ENCODE results near the gene CLEC4A. TPM values are rescaled to one million over a fixed set of nuclear protein-coding genes. Genes with fewer than 3 reads are reported as not detected.
A peak's percentile ranks its signal among the peaks of the same experiment; 100 is the strongest.

The CLEC4A gene
- 1.3 and 2.5 TPM in 2 replicates for total RNA-seq

DNA sequence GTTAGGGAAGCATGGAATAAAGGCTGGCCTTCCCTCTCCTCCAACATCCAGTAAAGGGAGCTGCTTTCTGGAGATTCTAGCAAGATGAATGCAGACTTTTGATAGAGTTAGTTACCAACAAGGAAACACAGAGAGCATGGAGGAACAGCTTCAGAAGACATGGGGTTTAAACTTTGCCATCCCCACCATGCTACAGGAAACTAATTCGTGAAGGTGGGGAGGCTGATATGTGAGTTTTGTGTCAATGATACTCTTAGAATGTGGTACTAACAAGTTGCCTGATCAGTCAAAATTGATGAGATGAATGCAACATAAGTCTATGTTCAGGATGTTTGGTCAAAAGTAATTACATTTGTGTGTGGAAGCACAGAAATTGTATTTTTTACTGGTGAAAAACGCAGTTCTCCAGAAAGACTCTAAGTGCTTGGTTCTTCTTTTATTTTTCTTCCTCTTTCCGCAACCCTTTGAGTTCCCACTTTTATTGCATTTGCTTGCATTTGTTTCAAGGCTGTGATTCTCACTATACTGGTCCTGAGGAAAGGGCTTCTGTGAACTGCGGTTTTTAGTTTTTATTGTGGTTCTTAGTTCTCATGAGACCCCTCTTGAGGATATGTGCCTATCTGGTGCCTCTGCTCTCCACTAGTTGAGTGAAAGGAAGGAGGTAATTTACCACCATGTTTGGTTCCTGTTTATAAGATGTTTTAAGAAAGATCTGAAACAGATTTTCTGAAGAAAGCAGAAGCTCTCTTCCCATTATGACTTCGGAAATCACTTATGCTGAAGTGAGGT is at the start of gene CLEC4A:
CLEC4A (plus strand) TSS at position 494 of the 789 bp plus-strand sequence; CDS start at position 756, 262 bp downstream.
- POLR2A ChIA-PET: no interaction called here
- peak within 1 kb of the TSS; percentile 75 for H3K4me3 Mint-ChIP-seq
- intact Hi-C loops (cut with micrococcal nuclease): no loop called here
- H3K4me1 Mint-ChIP-seq: peaks cover 30% of the 10 kb centered on the region
- ATAC-seq (ENCODE audit: low read depth): peak; percentile 62
- no peak for DNase-seq
- H3K27ac Mint-ChIP-seq: peak within 1 kb of the TSS; percentile 90
- no peaks in the 10 kb centered on the region for H3K9me3 Mint-ChIP-seq
- TF ChIP-seq, protein P1, sequence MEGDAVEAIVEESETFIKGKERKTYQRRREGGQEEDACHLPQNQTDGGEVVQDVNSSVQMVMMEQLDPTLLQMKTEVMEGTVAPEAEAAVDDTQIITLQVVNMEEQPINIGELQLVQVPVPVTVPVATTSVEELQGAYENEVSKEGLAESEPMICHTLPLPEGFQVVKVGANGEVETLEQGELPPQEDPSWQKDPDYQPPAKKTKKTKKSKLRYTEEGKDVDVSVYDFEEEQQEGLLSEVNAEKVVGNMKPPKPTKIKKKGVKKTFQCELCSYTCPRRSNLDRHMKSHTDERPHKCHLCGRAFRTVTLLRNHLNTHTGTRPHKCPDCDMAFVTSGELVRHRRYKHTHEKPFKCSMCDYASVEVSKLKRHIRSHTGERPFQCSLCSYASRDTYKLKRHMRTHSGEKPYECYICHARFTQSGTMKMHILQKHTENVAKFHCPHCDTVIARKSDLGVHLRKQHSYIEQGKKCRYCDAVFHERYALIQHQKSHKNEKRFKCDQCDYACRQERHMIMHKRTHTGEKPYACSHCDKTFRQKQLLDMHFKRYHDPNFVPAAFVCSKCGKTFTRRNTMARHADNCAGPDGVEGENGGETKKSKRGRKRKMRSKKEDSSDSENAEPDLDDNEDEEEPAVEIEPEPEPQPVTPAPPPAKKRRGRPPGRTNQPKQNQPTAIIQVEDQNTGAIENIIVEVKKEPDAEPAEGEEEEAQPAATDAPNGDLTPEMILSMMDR (IDR thresholded peaks at IDR 0.05): no peak
- H3K36me3 Mint-ChIP-seq (ENCODE audit: low read depth): peaks cover 13% of the 10 kb centered on the region
- CTCF ChIA-PET: interaction anchor here (1.7 kb wide), 1 partner anchor 14 kb away, joined by 8 read pairs; no protein-coding TSS in a partner anchor
- no peaks in the 10 kb centered on the region for H3K27me3 Mint-ChIP-seq

DNA sequence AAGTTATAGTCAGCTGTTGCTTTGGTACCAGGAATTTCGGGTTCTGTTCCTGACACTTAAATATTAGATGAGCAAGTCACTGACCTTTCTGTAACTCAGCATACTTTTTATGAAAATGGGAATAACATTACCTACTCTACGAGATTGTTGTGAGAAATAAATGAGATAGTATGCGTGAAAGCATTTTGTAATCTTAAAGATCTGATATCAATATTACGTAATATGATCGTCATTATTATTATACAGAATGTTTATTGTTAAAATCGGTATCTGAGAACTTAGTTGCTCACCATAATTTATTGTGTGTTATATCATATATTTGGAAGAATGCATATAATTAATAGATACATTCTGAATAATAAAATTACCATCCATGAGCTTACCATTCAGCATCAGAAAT is 47.5 kb upstream of the CLEC4A start:
- POLR2A ChIA-PET: no interaction called here
- Mint-ChIP-seq H3K36me3 (ENCODE audit: low read depth) (no peaks in the 10 kb centered on the region), H3K9me3 (no peaks in the 10 kb centered on the region), H3K27me3 (peaks cover 5% of the 10 kb centered on the region), H3K27ac (no peak overlapping the region), H3K4me1 (peaks cover 18% of the 10 kb centered on the region), H3K4me3 (no peak overlapping the region)
- no peak for DNase-seq
- no peak for ATAC-seq (ENCODE audit: low read depth)
- TF ChIP-seq, protein P1 (IDR thresholded peaks at IDR 0.05): no peak
- CTCF ChIA-PET: no interaction called here
- intact Hi-C loops (cut with micrococcal nuclease): no loop called here

DNA sequence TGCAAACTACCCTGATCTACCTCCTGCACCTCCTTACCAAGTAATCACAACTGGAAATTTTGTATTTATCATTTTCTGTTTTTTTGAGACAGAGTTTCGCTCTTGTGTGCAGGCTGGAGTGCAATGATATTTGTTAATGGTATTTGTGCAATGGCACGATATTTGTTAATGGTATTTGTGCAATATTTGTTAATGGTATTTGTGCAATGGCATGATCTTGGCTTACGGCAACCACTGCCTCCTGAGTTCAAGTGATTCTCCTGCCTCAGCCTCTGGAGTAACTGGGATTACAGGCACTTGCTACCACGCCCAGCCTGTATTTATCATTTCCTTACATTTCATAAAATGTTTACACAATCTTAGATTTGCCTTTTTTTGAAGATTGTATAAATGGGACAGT is 47.1 kb upstream of the CLEC4A start:
- POLR2A ChIA-PET: no interaction called here
- ATAC-seq (ENCODE audit: low read depth) (no peak), DNase-seq (no peak)
- TF ChIP-seq, protein P1 (IDR thresholded peaks at IDR 0.05): no peak
- Mint-ChIP-seq H3K9me3 (no peaks in the 10 kb centered on the region), H3K27me3 (peaks cover 5% of the 10 kb centered on the region), H3K4me3 (no peak overlapping the region), H3K36me3 (ENCODE audit: low read depth) (peaks cover 1% of the 10 kb centered on the region), H3K27ac (no peak overlapping the region), H3K4me1 (peaks cover 22% of the 10 kb centered on the region)
- CTCF ChIA-PET: interaction anchor here (1.0 to 2.3 kb wide), 2 partner anchors 25 to 216 kb away, joined by 3 to 9 read pairs; no protein-coding TSS in a partner anchor
- intact Hi-C loops (cut with micrococcal nuclease): no loop called here

DNA sequence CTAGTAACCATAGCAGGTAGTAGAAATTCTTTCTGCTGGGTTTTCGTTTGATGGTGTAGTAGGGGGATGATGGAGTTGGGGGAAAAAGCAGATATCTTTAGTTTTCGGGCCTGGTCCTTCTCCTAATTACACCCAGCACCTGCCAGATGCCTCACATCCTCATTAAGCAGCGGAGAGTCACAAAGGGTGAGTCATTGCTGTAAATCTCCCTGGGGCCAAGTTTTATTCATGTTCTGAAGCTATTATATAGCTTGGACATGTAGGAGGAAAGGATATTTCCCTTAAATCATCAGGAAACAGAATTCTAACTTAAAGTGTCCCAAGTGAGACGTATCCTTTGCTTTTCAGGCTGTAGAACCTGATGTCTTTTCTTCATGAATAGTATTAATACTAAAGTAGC is 46.2 kb upstream of the CLEC4A start:
- ATAC-seq (ENCODE audit: low read depth): no peak
- Mint-ChIP-seq H3K4me1 (peaks cover 27% of the 10 kb centered on the region), H3K9me3 (no peaks in the 10 kb centered on the region), H3K27ac (no peak overlapping the region), H3K27me3 (peaks cover 5% of the 10 kb centered on the region), H3K36me3 (ENCODE audit: low read depth) (peaks cover 10% of the 10 kb centered on the region), H3K4me3 (no peak overlapping the region)
- TF ChIP-seq, protein P1 (IDR thresholded peaks at IDR 0.05): no peak
- no peak for DNase-seq
- intact Hi-C loops (cut with micrococcal nuclease): no loop called here
- ChIA-PET CTCF (interaction anchor here (1.0 to 5.0 kb wide), 4 partner anchors 11 to 217 kb away, joined by 3 to 53 read pairs (median 8); no protein-coding TSS in a partner anchor), POLR2A (no interaction called here)

DNA sequence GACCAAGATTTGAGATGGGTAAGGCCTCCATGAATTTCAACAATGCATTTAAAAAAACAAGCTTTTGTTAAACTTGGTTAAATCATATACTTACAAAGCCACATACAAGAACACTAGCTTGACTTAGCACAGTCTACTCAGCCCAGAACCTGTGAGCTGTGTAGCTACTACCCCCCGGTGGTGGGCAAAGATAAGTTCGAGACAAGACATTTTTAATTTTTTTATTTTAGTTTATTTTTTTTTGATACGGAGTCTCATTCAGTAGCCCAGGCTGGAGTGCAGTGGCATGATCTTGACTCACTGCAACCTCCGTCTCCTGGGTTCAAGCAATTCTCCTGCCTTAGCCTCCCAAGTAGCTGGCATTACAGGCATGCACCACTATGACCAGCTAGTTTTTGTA is 45.0 kb upstream of the CLEC4A start:
- Mint-ChIP-seq H3K4me3 (no peak overlapping the region), H3K27me3 (peaks cover under 1% of the 10 kb centered on the region), H3K4me1 (peaks cover 38% of the 10 kb centered on the region), H3K27ac (no peak overlapping the region), H3K9me3 (no peaks in the 10 kb centered on the region), H3K36me3 (ENCODE audit: low read depth) (peaks cover 16% of the 10 kb centered on the region)
- CTCF ChIA-PET: interaction anchor here (0.7 to 5.0 kb wide), 10 partner anchors 10 to 859 kb away, joined by 3 to 53 read pairs (median 6); partner anchors contain the start of gene C3AR1
- intact Hi-C loops (cut with micrococcal nuclease): loop anchor here (1.0 kb wide), 2 partner anchors 32 to 145 kb away; no protein-coding TSS in a partner anchor
- POLR2A ChIA-PET: interaction anchor here (0.7 to 1.2 kb wide), 4 partner anchors 42 to 165 kb away, joined by 3 read pairs; no protein-coding TSS in a partner anchor
- ATAC-seq (ENCODE audit: low read depth) (no peak), DNase-seq (no peak)
- TF ChIP-seq, protein P1 (IDR thresholded peaks at IDR 0.05): no peak

All from activated B cell treated with CpG ODN at 0.5 μM for 24 hours (primary cell).